PC-9 (cell line): Measurements from ENCODE around the gene GPD2.

Source experiments
- EZH2 ChIP-seq: fragments of 200-600 bp; sonication (generic); IDR thresholded peaks from 2 replicates; pipeline ENCODE4 v1.8.0; 2017; ENCODE audit warnings: antibody characterized with exemption, low read depth
- TF ChIP-seq, protein P1 (sequence below): fragments of 200-600 bp; sonication (generic); conservative IDR thresholded peaks from 2 replicates; pipeline ENCODE4 v1.6.1; 2017; ENCODE audit warnings: mixed run types, antibody characterized with exemption, mild to moderate bottlenecking, moderate library complexity

DNA sequence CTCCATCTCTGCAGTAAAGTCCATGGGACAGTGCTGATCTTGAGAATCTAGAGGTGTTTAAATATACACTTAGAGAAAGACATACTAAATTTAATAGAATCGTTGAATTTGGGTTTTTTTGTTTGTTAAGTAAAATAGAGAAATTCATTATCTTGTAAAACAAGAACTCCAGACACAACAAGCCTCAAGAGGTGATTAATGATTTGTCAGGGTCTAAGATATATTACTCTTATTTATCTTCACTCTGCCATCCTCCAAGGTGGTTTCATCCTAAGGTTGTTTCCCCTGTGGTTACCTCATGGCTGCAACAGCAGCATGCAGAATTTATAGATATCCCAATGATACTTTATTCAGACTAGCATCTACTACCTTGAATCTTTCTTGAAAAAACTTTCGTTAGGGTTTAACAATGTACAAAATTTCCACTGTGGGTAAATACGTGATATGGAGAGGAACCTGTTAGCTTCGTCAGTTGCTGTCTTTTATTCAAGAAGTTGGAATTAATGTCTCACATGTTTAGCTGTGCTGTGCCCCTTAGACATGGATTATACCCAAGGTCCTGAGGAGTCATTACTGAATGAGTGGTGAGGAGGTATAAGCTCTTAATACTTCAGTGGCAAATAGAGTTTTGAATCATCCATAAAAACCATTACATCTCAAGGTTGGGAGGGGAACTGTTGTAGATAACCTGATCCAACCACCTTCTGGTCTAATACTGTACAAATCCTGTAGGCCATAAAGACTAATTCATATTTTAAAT lies 128.0 kb downstream of the GPD2 start:
- TF ChIP-seq, protein P1, sequence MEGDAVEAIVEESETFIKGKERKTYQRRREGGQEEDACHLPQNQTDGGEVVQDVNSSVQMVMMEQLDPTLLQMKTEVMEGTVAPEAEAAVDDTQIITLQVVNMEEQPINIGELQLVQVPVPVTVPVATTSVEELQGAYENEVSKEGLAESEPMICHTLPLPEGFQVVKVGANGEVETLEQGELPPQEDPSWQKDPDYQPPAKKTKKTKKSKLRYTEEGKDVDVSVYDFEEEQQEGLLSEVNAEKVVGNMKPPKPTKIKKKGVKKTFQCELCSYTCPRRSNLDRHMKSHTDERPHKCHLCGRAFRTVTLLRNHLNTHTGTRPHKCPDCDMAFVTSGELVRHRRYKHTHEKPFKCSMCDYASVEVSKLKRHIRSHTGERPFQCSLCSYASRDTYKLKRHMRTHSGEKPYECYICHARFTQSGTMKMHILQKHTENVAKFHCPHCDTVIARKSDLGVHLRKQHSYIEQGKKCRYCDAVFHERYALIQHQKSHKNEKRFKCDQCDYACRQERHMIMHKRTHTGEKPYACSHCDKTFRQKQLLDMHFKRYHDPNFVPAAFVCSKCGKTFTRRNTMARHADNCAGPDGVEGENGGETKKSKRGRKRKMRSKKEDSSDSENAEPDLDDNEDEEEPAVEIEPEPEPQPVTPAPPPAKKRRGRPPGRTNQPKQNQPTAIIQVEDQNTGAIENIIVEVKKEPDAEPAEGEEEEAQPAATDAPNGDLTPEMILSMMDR = no peak
- TF ChIP-seq EZH2 = no peak
